Measurements from ENCODE around the gene OR2C3.

The OR2C3 gene

GRCh38 chr1:247518613-247518891 lies 17.7 kb downstream of the OR2C3 start:
- TF ChIP-seq CTCF (IDR thresholded peaks at IDR 0.05; ENCODE audit: insufficient read depth, low read depth, low read length, missing control alignments) = no peak

GRCh38 chr1:247517795-247518612 lies 18.2 kb downstream of the OR2C3 start:
- no peak overlapping the region for H3K4me3 ChIP-seq (ENCODE audit: low read depth, low read length)

More at GRCh38 chr1:247518613-247518891, 17.7 kb downstream of the OR2C3 start:
- DNase-seq (ENCODE audit: low read depth) = no peak
- H3K4me3 ChIP-seq (ENCODE audit: low read depth, low read length) = no peak overlapping the region

GRCh38 chr1:247506831-247507230 lies 29.4 kb downstream of the OR2C3 start:
- no peak for TF ChIP-seq CTCF (IDR thresholded peaks at IDR 0.05; ENCODE audit: insufficient read depth, low read depth, low read length, missing control alignments)
- DNase-seq (ENCODE audit: low read depth) = no peak
- no peak overlapping the region for H3K4me3 ChIP-seq (ENCODE audit: low read depth, low read length)

More at GRCh38 chr1:247517795-247518612, 18.2 kb downstream of the OR2C3 start:
- TF ChIP-seq CTCF (IDR thresholded peaks at IDR 0.05; ENCODE audit: insufficient read depth, low read depth, low read length, missing control alignments) = no peak
- DNase-seq (ENCODE audit: low read depth) = no peak

GRCh38 chr1:247500865-247501264 lies 35.4 kb downstream of the OR2C3 start:
- no peak for TF ChIP-seq CTCF (IDR thresholded peaks at IDR 0.05; ENCODE audit: insufficient read depth, low read depth, low read length, missing control alignments)
- H3K4me3 ChIP-seq (ENCODE audit: low read depth, low read length) = no peak overlapping the region
- DNase-seq (ENCODE audit: low read depth) = no peak

- no peak overlapping the region for H3K4me3 ChIP-seq (ENCODE audit: low read depth, low read length)
- no peak for TF ChIP-seq CTCF (IDR thresholded peaks at IDR 0.05; ENCODE audit: insufficient read depth, low read depth, low read length, missing control alignments)
Measured at GRCh38 chr1:247496581-247497285, 39.5 kb downstream of the OR2C3 start.

GRCh38 chr1:247494767-247495166 lies 41.5 kb downstream of the OR2C3 start:
- DNase-seq (ENCODE audit: low read depth) = no peak
- no peak overlapping the region for H3K4me3 ChIP-seq (ENCODE audit: low read depth, low read length)
- TF ChIP-seq CTCF (IDR thresholded peaks at IDR 0.05; ENCODE audit: insufficient read depth, low read depth, low read length, missing control alignments) = no peak

More at GRCh38 chr1:247496581-247497285, 39.5 kb downstream of the OR2C3 start:
- DNase-seq (ENCODE audit: low read depth) = no peak

Data from GM12865 (cell line).